Gastroesophageal sphincter (tissue), 3 donors: ENCODE measurements around the gene GRPEL1.

Experiments used
- POLR2A ChIP-seq, 2 donors: fragments of 450-650 bp; IDR thresholded peaks; one replicate each; pipeline ENCODE4 v1.6.1; 2017; ENCODE audit warnings: antibody characterized with exemption in 2 of 2, mild to moderate bottlenecking in 2 of 2, moderate library complexity in 1 of 2
- TF ChIP-seq, protein P1 (sequence below), 4 experiments: fragments of 200-600 bp in 2 of 4; fragments of 450-650 bp in 2 of 4; sonication (generic) in 1 of 4; IDR thresholded peaks; one replicate each; pipeline ENCODE4 v1.5.1; 2017 to 2019; ENCODE audit warnings: antibody characterized with exemption in 4 of 4, mild to moderate bottlenecking in 2 of 4, moderate library complexity in 2 of 4

DNA sequence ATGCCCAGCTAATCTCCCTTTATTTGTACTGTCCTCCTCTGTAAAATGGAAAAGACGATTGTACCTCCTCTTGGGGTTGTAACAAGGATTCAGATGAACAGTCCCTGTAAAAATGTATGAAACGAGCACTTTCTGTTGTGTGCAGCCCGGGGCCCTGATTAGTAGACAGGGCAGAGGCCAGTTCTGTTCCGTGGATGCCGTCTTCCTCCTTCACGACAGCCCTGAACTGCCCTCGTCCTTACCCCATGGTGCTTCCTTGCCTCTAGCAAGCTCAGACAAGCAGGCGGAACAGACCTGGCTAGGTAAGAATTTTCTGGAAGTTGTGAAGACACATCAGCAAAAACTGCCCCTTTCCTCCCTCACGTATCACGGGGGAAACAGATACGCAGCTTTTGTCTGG lies 47.0 kb downstream of the GRPEL1 start:
- TF ChIP-seq, protein P1, sequence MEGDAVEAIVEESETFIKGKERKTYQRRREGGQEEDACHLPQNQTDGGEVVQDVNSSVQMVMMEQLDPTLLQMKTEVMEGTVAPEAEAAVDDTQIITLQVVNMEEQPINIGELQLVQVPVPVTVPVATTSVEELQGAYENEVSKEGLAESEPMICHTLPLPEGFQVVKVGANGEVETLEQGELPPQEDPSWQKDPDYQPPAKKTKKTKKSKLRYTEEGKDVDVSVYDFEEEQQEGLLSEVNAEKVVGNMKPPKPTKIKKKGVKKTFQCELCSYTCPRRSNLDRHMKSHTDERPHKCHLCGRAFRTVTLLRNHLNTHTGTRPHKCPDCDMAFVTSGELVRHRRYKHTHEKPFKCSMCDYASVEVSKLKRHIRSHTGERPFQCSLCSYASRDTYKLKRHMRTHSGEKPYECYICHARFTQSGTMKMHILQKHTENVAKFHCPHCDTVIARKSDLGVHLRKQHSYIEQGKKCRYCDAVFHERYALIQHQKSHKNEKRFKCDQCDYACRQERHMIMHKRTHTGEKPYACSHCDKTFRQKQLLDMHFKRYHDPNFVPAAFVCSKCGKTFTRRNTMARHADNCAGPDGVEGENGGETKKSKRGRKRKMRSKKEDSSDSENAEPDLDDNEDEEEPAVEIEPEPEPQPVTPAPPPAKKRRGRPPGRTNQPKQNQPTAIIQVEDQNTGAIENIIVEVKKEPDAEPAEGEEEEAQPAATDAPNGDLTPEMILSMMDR (IDR thresholded peaks at IDR 0.05), result no peak
- no peak for TF ChIP-seq POLR2A (IDR thresholded peaks at IDR 0.05)
